HEK293 (cell line): Measurements from ENCODE around the gene GPSM1.

Experiments used
- CTCF ChIA-PET: fragments of 350-600 bp; formaldehyde crosslinking; extraction: SDS; loops from one replicate; lab custom pipeline; 2021; ENCODE audit warnings: antibody characterized with exemption; lab: Yijun Ruan, JAX
- POLR2A ChIA-PET: fragments of 300-600 bp; formaldehyde crosslinking; extraction: SDS; loops from one replicate; lab custom pipeline; 2020; ENCODE audit warnings: antibody characterized with exemption, inconsistent platforms; lab: Yijun Ruan, JAX
- H3K27ac ChIP-seq: fragments of 200-500 bp; sonication (Bioruptor generic); 2 replicates; pipeline ENCODE4 v1.5.1; 2014; ENCODE audit warnings: low read depth, low read length, control low read depth, inconsistent platforms; ENCODE audit errors: extremely low read depth
- H3K36me3 ChIP-seq, 2 experiments: fragments of 200-500 bp in 1 of 2; sonication (Bioruptor generic) in 1 of 2; 1 replicate in 1 of 2; 2 replicates in 1 of 2; pipeline ENCODE4 v1.5.1; 2014 to 2017; ENCODE audit warnings: inconsistent platforms in 2 of 2, low read length in 2 of 2; ENCODE audit not compliant: control insufficient read depth in 2 of 2, insufficient read depth in 1 of 2
- H3K4me1 ChIP-seq: fragments of 200-500 bp; sonication (Bioruptor generic); 2 replicates; pipeline ENCODE4 v1.5.1; 2014; ENCODE audit warnings: mild to moderate bottlenecking, low read length, inconsistent platforms; ENCODE audit not compliant: control insufficient read depth, insufficient read depth
- H3K4me3 ChIP-seq: 2 replicates; pipeline ENCODE4 v1.5.1; 2011; ENCODE audit warnings: low read depth, mild to moderate bottlenecking, control low read depth, low read length, moderate library complexity
- H3K9me3 ChIP-seq: fragments of 200-500 bp; sonication (Bioruptor generic); 2 replicates; pipeline ENCODE4 v1.5.1; 2014; ENCODE audit warnings: low read depth, low read length, inconsistent platforms; ENCODE audit not compliant: control insufficient read depth, insufficient read depth
- GLIS1 ChIP-seq: fragments of 450-650 bp; formaldehyde crosslinking; IDR thresholded peaks from 2 replicates; pipeline ENCODE4 v1.5.1; 2016; ENCODE audit warnings: missing biosample characterization, missing genetic modification characterization
- KLF1 ChIP-seq: fragments of 450-650 bp; formaldehyde crosslinking; IDR thresholded peaks from 2 replicates; pipeline ENCODE4 v1.5.1; 2016; ENCODE audit warnings: missing biosample characterization, missing genetic modification characterization
- SETDB1 ChIP-seq: IDR thresholded peaks from one replicate; pipeline ENCODE4 v1.6.1; 2017; ENCODE audit warnings: mild to moderate bottlenecking, low read length, moderate library complexity, mixed read lengths; ENCODE audit not compliant: insufficient read length
- ZBTB10 ChIP-seq: fragments of 450-650 bp; formaldehyde crosslinking; IDR thresholded peaks from 2 replicates; pipeline ENCODE4 v1.5.1; 2016; ENCODE audit warnings: missing biosample characterization, missing genetic modification characterization
- ZNF10 ChIP-seq: fragments of 450-650 bp; formaldehyde crosslinking; IDR thresholded peaks from 2 replicates; pipeline ENCODE4 v1.5.1; 2017; ENCODE audit warnings: missing biosample characterization, missing genetic modification characterization
- ZNF121 ChIP-seq: fragments of 450-650 bp; formaldehyde crosslinking; IDR thresholded peaks from 2 replicates; pipeline ENCODE4 v1.5.1; 2016; ENCODE audit warnings: missing biosample characterization, missing genetic modification characterization
- ZNF169 ChIP-seq: fragments of 450-650 bp; formaldehyde crosslinking; IDR thresholded peaks from 2 replicates; pipeline ENCODE4 v1.5.1; 2016; ENCODE audit warnings: missing biosample characterization, missing genetic modification characterization
- ZNF23 ChIP-seq: fragments of 450-650 bp; formaldehyde crosslinking; IDR thresholded peaks from 2 replicates; pipeline ENCODE4 v1.5.1; 2016; ENCODE audit warnings: missing biosample characterization, missing genetic modification characterization, borderline replicate concordance
- ZNF274 ChIP-seq, 2 experiments: fragments of 200-500 bp in 1 of 2; fragments of 450-650 bp in 1 of 2; sonication (Bioruptor generic) in 1 of 2; formaldehyde crosslinking in 1 of 2; IDR thresholded peaks; 2 replicates each; pipeline versions ENCODE4 v1.5.1 to v1.6.1; 2014 to 2016; ENCODE audit warnings: borderline replicate concordance in 1 of 2, inconsistent platforms in 1 of 2, low read length in 1 of 2, missing biosample characterization in 1 of 2, missing genetic modification characterization in 1 of 2
- ZNF302 ChIP-seq: fragments of 450-650 bp; formaldehyde crosslinking; IDR thresholded peaks from 2 replicates; pipeline ENCODE4 v1.5.1; 2016; ENCODE audit warnings: missing biosample characterization, missing genetic modification characterization, low read depth
- ZNF311 ChIP-seq: fragments of 450-650 bp; formaldehyde crosslinking; IDR thresholded peaks from 2 replicates; pipeline ENCODE4 v1.5.1; 2017; ENCODE audit warnings: missing biosample characterization, missing genetic modification characterization, borderline replicate concordance
- ZNF362 ChIP-seq: fragments of 450-650 bp; formaldehyde crosslinking; IDR thresholded peaks from 2 replicates; pipeline ENCODE4 v1.5.1; 2016; ENCODE audit warnings: missing biosample characterization, missing genetic modification characterization
- ZNF777 ChIP-seq: fragments of 450-650 bp; formaldehyde crosslinking; IDR thresholded peaks from 2 replicates; pipeline ENCODE4 v1.5.1; 2017; ENCODE audit warnings: missing biosample characterization, missing genetic modification characterization, borderline replicate concordance
- ZSCAN23 ChIP-seq: fragments of 450-650 bp; formaldehyde crosslinking; IDR thresholded peaks from 2 replicates; pipeline ENCODE4 v1.5.1; 2016; ENCODE audit warnings: missing biosample characterization, missing genetic modification characterization

Gene GPSM1

DNA sequence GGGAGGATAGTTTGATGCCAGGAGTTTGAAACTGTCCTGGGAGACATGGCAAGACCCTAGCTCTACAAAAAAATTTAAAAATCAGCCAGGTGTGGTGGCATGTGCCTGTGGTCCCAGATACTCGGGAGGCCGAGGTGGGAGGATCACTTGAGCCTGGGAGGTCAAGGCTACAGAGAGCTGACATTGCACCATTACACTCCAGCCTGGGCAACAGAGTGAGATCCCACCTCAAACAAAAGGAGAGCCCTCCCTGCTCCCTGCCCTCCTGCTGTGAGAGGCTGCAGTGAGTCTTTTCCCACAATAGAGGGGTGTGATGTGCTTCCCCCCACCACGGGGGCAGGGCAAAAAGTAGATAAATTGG is 13.3 kb upstream of the GPSM1 start:
- TF ChIP-seq ZNF121 (tag by site-specific recombination) (peak; percentile 42; the same call in 1 of the 2 replicates), ZNF274 (IDR thresholded peaks at IDR 0.05; ENCODE audit: low read length) (no peak), ZNF274 (tag by site-specific recombination; IDR thresholded peaks at IDR 0.05; ENCODE audit: borderline replicate concordance) (no peak)
- POLR2A ChIA-PET: no interaction called here

DNA sequence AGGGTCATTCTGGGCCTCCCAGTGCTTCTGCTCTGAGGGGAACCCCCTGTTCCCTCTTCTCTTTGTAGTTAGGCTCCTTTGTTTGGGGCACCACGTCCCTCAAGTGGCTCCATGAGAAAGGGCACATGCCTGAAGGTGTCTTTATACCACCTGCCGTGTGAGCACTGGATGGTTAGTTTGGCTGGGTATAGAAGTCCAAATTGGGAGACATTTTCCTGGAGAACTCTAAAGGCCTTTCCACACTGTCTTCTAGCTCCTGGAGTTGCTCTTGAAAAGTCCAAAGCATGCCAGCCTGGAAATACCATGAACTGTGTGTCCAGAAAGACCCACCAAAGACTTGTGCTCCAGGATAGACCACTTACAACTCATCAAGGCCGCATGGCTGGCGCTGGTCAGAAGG is 12.4 kb upstream of the GPSM1 start:
- H3K27ac ChIP-seq: no peak overlapping the region
- no peaks in the 10 kb centered on the region for H3K9me3 ChIP-seq
- no peaks in the 10 kb centered on the region for H3K36me3 ChIP-seq
- H3K4me3 ChIP-seq: no peak overlapping the region
- ChIA-PET CTCF (interaction anchor here (3.7 kb wide), 1 partner anchor 9 kb away, joined by 30 read pairs; no protein-coding TSS in a partner anchor), POLR2A (no interaction called here)
- H3K4me1 ChIP-seq: no peaks in the 10 kb centered on the region
- TF ChIP-seq ZSCAN23 (tag by site-specific recombination) (no peak), GLIS1 (tag by site-specific recombination) (no peak), ZNF169 (no peak), ZNF23 (no peak), ZNF10 (tag by site-specific recombination) (no peak), ZNF777 (no peak), SETDB1 (peak; percentile 49), ZNF311 (tag by site-specific recombination) (no peak), ZNF302 (no peak)
- TF ChIP-seq, all 188 proteins: peak for 1

More for the DNA sequence above, 13.3 kb upstream of the GPSM1 start:
- H3K4me1 ChIP-seq: no peaks in the 10 kb centered on the region
- no peak overlapping the region for H3K27ac ChIP-seq
- H3K4me3 ChIP-seq: no peak overlapping the region
- no peaks in the 10 kb centered on the region for H3K9me3 ChIP-seq
- H3K36me3 ChIP-seq: no peaks in the 10 kb centered on the region
- CTCF ChIA-PET: interaction anchor here (0.6 to 3.7 kb wide), 7 partner anchors 10 to 59 kb away, joined by 3 to 30 read pairs (median 4); partner anchors contain the start of gene DNLZ

DNA sequence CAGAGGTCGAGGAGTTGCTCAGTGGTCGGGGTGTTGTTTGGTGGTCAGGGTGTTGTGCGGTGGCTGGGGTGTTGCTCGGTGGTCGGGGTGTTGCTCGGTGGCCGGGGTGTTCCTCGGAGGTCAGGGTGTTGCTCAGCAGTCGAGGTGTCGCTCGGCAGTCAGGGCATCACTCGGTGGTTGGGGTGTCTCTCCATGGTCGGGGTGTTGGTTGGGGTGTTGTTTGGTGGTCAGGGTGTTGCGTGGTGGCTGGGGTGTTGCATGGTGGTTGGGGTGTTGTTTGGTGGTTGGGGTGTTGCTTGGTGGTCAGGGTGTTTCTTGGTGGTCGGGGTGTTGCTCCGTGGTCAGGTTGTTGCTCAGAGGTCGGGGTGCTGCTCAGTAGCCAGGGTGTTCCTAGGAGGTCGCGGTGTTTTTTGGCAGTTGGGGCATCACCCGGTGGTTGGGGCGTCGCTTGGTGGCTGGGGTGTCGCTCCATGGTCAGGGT is 11.0 kb upstream of the GPSM1 start:
- Histone ChIP-seq H3K27ac (no peak overlapping the region), H3K4me1 (no peaks in the 10 kb centered on the region), H3K4me3 (no peak overlapping the region), H3K36me3 (no peaks in the 10 kb centered on the region), H3K9me3 (no peaks in the 10 kb centered on the region)
- POLR2A ChIA-PET: no interaction called here
- TF ChIP-seq KLF1 (tag by site-specific recombination) (0 out of 2 replicates have a peak, but pooled peaks have one; percentile 23), ZBTB10 (peak; percentile 84), ZNF362 (tag by site-specific recombination) (no peak)
- TF ChIP-seq, all 188 proteins: peak for 2
- CTCF ChIA-PET: interaction anchor here (0.7 kb wide), 1 partner anchor 24 kb away, joined by 3 read pairs; no protein-coding TSS in a partner anchor
